Tibial artery (tissue), 4 donors: ENCODE measurements around the gene ENPP3.

Experiments used
- DNase-seq, 2 donors: peaks; one replicate each; pipeline ENCODE4 v3.0.0-alpha.2; 2019
- H3K27ac ChIP-seq, 2 donors: fragments of 200-600 bp; sonication (generic) in 1 of 2; 1 replicate in 1 of 2; 2 replicates in 1 of 2; pipeline ENCODE4 v1.5.1; 2018 to 2019; ENCODE audit warnings: mild to moderate bottlenecking in 1 of 2
- H3K27me3 ChIP-seq, 2 donors: fragments of 200-600 bp; sonication (generic) in 1 of 2; one replicate each; pipeline versions ENCODE4 v1.5.1 to v1.6.0; 2016 to 2019
- H3K36me3 ChIP-seq, 3 donors: fragments of 200-600 bp; sonication (generic) in 2 of 3; one replicate each; pipeline ENCODE4 v1.5.1; 2016 to 2019; ENCODE audit warnings: mild to moderate bottlenecking in 2 of 3
- H3K4me1 ChIP-seq, 4 donors: fragments of 200-600 bp; sonication (generic) in 2 of 4; 1 replicate in 3 of 4; 2 replicates in 1 of 4; pipeline ENCODE4 v1.5.1; 2016 to 2019
- H3K4me3 ChIP-seq, 2 donors: fragments of 200-600 bp; sonication (generic) in 1 of 2; 1 replicate in 1 of 2; 2 replicates in 1 of 2; pipeline ENCODE4 v1.5.1; 2018 to 2019; ENCODE audit warnings: mild to moderate bottlenecking in 2 of 2
- H3K9me3 ChIP-seq, 3 donors: fragments of 200-600 bp; sonication (generic) in 1 of 3; one replicate each; pipeline ENCODE4 v1.5.1; 2016 to 2019
- intact Hi-C: fragments of 100-400 bp; cut with DNase I; formaldehyde crosslinking; loops from one replicate; pipeline ENCODE4 v1.15.0; 2023; ENCODE audit warnings: low total_unique reads
- TF ChIP-seq, protein P1 (sequence below), 2 experiments: fragments of 200-600 bp in 1 of 2; fragments of 450-650 bp in 1 of 2; IDR thresholded peaks; one replicate each; pipeline ENCODE4 v1.5.1; 2017 to 2019; ENCODE audit warnings: antibody characterized with exemption in 2 of 2, mild to moderate bottlenecking in 1 of 2, moderate library complexity in 1 of 2

ENPP3 gene

GRCh38 chr6:131768964-131769363 is 131.9 kb downstream of the ENPP3 start:
- TF ChIP-seq, protein P1, sequence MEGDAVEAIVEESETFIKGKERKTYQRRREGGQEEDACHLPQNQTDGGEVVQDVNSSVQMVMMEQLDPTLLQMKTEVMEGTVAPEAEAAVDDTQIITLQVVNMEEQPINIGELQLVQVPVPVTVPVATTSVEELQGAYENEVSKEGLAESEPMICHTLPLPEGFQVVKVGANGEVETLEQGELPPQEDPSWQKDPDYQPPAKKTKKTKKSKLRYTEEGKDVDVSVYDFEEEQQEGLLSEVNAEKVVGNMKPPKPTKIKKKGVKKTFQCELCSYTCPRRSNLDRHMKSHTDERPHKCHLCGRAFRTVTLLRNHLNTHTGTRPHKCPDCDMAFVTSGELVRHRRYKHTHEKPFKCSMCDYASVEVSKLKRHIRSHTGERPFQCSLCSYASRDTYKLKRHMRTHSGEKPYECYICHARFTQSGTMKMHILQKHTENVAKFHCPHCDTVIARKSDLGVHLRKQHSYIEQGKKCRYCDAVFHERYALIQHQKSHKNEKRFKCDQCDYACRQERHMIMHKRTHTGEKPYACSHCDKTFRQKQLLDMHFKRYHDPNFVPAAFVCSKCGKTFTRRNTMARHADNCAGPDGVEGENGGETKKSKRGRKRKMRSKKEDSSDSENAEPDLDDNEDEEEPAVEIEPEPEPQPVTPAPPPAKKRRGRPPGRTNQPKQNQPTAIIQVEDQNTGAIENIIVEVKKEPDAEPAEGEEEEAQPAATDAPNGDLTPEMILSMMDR (IDR thresholded peaks at IDR 0.05) = no peak
- intact Hi-C loops = no loop called here
- DNase-seq = no peak

DNA sequence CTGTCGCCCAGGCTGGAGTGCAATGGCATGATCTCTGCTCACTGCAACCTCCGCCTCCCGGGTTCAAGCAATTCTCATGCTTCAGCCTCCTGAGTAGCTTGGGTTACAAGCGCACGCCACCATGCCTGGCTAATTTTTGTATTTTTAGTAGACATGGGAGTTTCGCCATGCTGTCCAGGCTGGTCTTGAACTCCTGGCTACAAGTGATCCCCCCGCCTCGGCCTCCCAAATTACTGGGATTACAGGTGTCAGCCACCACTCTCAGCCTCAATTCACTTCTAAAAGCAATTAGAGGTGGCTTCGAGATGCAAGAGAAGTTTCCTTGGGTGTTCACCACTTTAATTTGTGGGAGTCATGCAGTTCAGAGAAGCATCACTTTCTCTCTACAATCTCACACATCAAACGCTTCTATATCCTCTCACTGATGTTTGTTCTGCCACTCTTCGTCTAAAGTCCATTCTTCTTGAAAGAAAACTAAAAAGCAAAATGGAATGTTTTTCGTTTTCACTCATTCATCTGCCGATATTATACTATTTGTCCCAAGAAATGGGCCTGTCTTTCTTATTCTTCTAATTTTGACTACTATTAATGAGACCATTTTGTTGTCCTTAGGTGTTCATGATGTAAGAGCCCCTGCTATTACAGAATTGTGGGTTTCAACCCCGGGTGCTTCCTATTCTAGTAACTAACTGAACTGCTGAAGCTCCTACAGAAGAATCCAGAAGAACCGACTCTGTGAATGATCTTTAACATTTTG is 132.5 kb downstream of the ENPP3 start:
- H3K27me3 ChIP-seq = no peaks in the 10 kb centered on the region
- H3K27ac ChIP-seq = no peak overlapping the region
- H3K9me3 ChIP-seq = no peaks in the 10 kb centered on the region
- TF ChIP-seq, protein P1 (IDR thresholded peaks at IDR 0.05) = no peak
- H3K4me3 ChIP-seq = no peak overlapping the region
- DNase-seq = no peak
- intact Hi-C loops = no loop called here
- H3K36me3 ChIP-seq = no peaks in the 10 kb centered on the region
- peaks cover 0 to 66% (median 29%) of the 10 kb centered on the region in 4 donors for H3K4me1 ChIP-seq

More at GRCh38 chr6:131768964-131769363, 131.9 kb downstream of the ENPP3 start:
- Histone ChIP-seq H3K4me1 (peaks cover 0 to 60% (median 27%) of the 10 kb centered on the region in 4 donors), H3K36me3 (no peaks in the 10 kb centered on the region), H3K9me3 (no peaks in the 10 kb centered on the region), H3K27ac (no peak overlapping the region), H3K4me3 (no peak overlapping the region), H3K27me3 (no peaks in the 10 kb centered on the region)

DNA sequence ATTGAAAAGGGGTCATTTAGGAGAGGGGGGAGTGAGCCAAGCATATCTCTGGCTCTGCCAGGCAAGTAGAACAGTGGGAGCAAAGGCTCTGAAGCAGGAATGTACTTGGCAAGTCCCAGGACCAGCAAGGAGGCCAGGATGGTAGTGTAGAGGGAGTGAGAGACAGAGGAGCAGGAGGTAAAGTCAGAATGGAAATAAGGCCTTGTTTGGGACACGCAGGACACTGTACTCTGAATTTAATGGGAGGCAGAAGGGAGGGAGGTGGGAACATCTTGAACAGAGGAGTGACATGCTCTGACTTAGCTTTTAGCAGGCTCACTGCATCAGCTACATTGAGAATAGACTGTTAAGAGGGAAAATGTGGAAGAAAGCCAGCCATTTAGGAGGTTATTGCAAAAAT is 133.7 kb downstream of the ENPP3 start:
- no peaks in the 10 kb centered on the region for H3K27me3 ChIP-seq
- TF ChIP-seq, protein P1 (IDR thresholded peaks at IDR 0.05) = no peak
- no peak overlapping the region for H3K4me3 ChIP-seq
- intact Hi-C loops = no loop called here
- H3K27ac ChIP-seq = peak overlapping the region; percentile 32 to 54
- peaks cover 0 to 61% (median 22%) of the 10 kb centered on the region in 4 donors for H3K4me1 ChIP-seq
- DNase-seq = no peak
- no peaks in the 10 kb centered on the region for H3K36me3 ChIP-seq
- no peaks in the 10 kb centered on the region for H3K9me3 ChIP-seq

DNA sequence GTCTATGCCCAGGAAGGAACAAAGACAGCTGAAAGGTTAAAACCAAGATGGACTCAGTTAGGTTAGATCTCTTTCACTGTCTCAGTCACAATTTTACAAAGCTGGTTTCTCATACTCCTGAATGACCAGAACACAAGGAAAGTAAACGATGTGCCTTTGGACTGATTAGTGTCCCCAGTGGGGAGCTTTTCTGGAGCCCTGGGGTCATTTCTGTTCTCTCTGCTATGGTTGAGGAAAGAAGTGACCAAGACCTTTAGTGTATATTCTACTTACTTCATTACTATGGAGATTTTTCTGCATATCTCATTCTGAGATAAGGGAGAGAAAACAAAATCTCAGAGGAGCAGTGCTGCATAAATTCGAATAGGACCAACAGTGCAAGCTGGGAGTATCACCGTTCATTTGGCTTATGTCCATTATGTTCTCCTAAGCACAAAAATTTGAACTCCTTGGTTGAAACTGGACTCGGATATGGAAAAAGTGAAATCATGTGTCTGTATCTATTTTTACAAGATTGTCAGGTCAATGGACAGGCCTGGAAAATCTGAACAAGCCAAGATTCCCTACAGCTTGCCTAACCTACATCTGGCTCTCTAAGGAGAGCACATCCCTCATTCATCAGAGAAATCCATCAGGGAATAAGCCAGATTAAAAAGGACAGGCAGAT is 136.3 kb downstream of the ENPP3 start:
- H3K4me3 ChIP-seq = no peak overlapping the region
- DNase-seq = no peak
- H3K4me1 ChIP-seq = peaks cover 0 to 57% (median 19%) of the 10 kb centered on the region in 4 donors
- TF ChIP-seq, protein P1 (IDR thresholded peaks at IDR 0.05) = no peak
- H3K9me3 ChIP-seq = no peaks in the 10 kb centered on the region
- no peaks in the 10 kb centered on the region for H3K27me3 ChIP-seq
- H3K36me3 ChIP-seq = no peaks in the 10 kb centered on the region
- intact Hi-C loops = no loop called here
- H3K27ac ChIP-seq = peak overlapping the region; percentile 43 to 58

- Histone ChIP-seq H3K36me3 (no peaks in the 10 kb centered on the region), H3K4me3 (no peak overlapping the region), H3K9me3 (no peaks in the 10 kb centered on the region), H3K27ac (peak overlapping the region in 1 of 2 donors; percentile 58), H3K27me3 (no peaks in the 10 kb centered on the region), H3K4me1 (peaks cover 0 to 61% (median 17%) of the 10 kb centered on the region in 4 donors)
- intact Hi-C loops = no loop called here
- TF ChIP-seq, protein P1 (IDR thresholded peaks at IDR 0.05) = no peak
- no peak for DNase-seq
These were observed 138.8 kb downstream of the ENPP3 start for GRCh38 chr6:131775886-131776285.
